Measurements from ENCODE around the gene LGALSL.
"Not testable (repeated sequence)": the region's sequence is repeated elsewhere in the genome, so short reads cannot be mapped to it uniquely, and the experiment has no call there.

LGALSL gene

DNA sequence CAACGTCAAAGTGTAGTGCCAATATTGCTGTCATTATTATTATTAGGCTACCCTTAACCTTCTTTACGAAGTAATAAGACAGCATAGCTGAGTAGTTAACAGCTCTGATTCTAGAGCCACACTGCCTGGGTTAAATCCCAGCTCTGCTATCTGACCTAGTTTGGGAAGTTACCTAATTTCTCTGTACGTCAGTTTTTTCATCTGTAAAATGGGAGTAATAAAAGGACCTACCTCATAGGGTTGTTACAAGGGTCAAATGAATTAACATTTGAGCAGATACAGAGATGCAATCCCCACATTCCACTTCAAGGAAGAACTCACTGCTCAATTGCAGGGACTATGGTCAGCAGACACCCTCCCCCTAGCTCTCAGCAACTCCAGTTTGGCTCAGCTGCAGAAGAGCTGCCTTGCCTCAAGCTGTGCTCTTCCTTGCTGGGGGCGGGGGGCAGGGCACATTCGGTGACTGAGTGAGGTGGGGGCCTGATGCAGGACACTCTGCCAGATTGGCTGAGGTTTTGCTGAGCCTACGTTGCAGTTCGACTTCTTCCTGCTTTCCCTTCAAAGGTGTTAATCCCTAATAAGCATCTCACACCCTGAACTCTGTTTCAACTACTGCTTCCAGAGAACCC, 11.0 kb upstream of the LGALSL start:
- DNase-seq: no peak

DNA sequence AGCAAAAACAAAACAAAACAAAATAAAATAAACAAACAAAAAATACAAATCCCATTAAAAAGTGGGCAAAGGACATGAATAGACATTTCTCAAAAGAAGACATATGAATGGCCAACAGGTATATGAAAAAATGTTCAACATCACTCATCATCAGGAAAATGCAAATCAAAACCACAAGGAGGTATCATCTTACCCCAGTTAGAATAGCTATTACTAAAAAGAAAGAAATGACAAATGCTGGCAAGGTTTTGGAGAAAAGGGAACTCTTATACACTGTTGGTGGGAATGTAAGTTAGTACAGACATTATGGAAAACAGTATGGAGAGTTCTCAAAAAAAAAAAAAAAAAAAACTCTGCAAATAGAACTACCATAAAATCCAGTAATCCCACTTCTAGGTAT, 8.0 kb upstream of the LGALSL start:
- DNase-seq: not testable (repeated sequence)

DNA sequence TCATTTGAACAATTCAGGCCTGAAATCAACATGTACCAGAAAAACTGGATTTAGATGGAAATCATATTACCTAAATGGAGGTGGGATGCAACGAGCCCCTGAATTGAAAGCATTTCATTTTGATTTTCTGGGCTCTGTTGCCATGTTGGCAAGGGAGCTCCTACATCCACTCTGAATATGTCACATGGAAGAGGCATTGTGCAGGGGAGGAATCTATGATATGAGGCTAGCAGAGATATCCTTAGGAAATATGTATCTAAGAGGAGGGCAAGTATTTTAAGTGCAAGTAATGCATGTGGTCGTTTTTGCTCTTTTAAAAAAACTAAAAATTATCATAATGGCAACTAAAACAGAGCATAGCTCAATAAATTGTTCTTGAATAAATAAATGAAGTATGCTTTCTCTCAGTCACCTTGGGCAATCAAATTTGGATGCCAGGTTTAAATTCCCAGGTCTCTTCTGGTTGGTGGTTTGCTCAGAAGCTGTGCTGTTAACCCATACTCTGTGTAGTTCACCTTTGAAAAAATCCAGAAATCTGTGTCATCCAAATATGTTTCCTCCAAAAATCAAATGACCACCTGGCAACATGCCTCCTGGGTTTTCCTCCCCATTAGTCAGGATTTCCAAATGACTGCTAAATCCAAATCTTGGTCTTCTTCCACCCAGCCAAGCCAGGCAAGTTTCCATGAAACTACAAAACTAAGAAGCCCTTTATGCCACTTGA, 6.5 kb upstream of the LGALSL start:
- DNase-seq: no peak

DNA sequence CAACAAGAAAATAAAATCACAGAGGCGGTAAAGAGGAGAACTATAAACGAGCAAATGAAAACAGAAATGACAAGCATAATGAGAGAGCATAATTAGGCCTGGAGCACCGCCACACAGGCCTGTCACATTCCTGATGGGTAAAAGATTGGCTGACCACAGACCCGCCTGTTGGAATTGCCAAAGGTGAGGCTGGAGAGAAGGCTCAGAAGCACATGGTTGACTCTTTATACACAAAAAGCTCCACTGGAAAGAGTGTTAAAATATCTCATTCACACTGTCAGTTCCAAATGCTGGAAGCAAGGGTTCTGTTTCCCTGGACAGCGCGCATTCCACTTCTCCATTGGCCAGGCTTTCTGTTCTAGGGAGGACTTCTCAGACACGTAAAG, 5.9 kb upstream of the LGALSL start:
- no peak for DNase-seq

DNA sequence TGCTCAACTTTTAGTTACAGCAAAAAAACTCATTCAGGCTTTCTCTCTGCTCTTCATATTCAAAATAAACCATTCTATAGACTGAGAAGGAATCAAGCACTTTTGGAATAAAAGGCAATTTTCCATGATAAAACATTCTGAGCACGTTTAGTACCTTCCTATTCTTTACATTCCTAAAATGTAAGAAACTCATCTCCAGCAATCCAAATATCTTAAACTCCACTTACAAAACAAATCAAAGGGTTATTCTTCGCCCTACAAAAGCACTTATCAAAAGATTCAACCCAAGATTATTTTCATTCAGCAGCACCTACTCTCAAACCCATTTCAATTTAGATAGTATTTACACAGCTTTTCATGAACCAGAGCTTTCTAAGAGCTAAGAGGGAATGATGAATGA, 2.9 kb upstream of the LGALSL start:
- no peak for DNase-seq

DNA sequence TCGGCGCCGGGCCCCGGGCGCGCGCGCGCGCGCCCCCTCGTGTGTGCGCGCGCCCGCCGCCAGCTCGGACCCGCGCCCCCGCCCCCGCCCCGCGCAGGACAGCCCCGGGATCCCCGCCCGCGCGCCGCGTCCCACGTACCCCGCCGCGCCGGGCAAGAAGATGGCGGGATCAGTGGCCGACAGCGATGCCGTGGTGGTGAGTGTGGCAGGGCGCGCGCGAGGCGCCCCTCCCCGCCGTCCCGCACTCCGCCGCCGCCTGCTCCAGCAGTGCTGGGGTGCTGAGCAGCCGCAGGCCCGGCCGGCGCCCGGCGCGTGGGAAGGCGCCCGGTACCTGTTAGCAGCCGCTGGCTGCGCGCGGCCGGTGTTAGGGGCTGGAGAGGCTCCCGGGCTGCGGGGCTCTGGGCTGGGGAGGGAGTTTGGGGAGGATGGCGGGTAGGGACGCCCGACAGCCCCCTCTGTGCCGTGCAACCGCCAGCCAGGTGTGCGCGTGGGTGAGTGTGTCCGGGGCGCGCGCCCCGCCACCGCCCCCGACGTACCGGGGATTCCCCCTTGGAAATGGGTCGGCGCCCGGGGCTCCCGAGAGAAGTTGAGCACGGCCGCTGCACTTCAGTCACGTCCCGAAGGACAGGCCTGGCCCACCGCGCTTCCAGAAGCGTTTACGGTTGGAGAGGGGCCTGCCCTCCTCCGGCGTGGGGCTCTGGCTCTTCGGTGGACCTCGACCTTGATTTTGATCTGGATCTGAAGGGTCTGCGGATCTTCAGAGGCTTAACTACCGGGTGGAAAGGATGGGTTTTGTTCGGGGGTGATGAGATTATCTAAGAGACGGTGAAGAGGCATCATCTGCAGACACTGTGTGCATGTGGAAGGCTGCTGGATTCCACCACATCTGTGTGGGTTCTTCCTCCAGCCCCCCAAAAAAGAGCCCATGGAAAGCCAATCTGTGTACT, 697 bp downstream of the LGALSL start:
- DNase-seq: peak; percentile 54 to 61

DNA sequence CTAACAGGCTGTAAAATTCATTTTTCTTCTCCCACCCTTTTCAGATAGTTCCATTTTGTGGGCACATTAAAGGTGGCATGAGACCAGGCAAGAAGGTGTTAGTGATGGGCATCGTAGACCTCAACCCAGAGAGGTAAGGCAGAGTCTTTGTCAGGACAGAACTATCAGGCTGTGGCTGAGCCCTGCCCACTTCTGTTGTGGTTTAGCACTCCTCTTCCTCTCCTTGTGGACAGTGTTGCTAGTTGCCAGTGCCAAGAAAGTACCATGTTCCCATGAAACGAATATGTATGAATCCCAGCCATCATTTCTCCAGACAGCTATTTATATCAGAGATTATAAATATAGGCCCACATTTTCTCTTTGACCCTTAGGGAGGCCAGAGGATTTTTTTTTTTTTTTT, 1.6 kb downstream of the LGALSL start:
- DNase-seq: no peak

DNA sequence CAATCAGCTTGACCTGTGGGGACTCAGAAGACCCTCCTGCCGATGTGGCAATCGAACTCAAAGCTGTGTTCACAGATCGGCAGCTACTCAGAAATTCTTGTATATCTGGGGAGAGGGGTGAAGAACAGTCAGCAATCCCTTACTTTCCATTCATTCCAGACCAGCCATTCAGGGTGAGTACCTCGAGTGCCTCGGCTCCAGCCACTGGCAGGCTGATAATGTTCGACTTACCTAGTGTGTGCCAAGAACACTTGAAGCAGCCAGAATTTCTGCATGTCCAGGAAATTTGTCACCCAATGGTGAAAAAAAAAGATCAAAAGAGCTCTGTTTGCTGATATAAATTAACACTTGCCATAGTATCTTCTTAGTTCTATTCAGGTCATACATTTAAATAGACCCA, 2.3 kb downstream of the LGALSL start:
- DNase-seq: no peak

DNA sequence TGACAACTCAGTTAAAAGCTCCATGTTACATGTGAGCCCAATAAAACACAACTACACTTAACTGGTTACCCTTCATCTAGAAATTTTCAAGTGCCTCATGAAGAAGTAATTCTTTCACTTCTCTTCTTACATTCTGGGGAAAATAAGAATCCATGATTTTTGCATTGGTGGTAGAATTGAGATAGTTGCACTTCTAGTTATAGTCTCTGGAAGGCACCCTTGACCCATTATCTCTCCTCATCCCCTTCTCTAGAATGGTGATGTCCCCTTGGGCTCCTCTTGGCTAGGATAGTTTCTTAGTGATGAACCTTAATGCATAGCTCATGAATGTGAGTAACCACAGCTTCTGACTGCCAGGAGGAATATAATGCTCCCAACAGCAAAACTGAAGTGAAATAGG, 3.6 kb downstream of the LGALSL start:
- no peak for DNase-seq

DNA sequence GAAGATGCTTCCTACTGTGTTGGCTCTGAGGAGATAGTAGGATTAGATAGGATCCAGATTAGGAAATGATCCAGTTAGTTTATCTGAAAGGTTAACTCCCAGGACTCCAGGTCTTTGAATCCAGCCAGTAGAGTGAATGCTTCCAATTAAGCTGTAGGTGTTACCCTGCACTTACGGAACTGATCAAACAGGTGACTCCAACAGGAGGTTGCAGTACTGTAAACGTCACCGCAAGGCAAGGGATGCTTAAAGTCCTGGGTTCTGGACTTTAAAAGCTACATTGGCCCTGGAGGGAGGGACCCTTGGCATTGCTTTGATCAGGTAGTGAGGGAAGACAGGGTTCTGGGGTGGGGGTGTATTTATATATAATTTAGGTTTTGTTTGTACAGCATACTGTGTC, 5.6 kb downstream of the LGALSL start:
- no peak for DNase-seq

DNA sequence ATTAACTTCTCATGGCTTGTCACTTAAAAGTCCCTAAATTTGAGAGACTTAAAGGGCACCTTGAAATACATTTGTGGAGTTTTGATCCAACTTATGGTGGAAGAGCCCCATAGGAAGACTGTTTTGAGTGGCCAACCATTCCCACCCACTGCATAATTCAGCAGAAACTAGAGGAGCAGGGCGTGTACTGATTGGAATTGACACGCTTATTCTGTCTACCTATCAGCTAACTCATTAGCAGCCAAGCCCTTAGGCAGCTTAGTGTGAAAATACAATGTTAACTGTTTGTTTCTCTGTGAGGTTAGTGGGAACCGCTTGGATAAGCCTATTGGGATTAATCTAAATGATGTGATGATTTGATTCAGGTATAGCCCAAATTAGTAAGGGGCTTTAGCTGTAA, 6.4 kb downstream of the LGALSL start:
- no peak for DNase-seq

DNA sequence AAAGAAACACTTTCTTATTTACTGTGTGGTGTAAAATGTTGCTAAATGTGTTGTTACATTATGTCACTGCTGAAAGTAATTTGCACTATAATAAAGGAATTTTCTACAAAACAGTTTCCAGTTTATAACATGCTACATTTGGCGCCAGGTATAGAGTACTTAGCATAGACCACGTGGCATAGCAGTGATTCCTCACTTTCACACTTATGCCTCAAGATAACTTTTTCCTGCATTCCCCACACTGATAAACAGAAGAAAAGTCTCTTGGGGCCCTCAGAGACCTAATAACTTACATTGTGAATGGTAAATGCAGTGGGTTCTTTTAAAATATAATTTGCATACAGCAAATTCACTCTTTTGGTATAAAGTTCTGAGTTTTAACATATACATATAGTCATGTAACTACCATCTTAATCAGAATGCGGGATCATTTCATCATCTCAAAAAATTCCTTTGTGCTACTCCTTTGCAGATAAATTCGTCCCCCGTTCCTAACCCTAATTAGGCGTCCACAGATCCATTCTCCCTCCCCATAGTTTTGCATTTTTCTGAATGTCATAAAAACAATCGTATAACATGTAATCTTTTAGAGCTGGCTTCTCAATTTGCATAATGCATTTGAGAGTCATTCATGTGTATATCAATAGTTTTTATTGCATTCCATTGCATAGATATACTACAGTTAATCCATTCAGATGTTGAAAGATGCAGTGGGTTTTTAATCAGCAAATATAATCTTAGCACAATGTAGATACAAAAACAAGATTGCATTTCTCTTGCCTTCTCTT, 7.5 kb downstream of the LGALSL start:
- DNase-seq: no peak

DNA sequence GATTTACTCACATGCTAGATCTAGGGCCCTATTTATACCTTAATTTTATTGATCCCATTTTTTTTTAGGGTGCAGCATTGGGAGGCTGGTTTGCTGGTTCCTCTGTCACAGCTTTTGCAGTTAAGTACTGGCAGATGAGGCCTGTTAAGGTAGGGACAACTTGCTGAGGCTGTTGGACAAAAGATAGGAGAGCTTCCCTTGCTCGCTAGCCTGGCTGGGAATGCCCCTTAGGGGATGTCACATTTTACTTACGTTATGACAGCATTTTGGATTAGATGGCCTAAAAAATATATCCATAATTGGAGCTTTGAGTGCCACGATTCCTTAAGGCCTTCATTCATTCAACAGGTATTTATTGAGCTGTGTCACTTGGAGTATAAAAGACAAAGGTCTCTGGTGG, 8.2 kb downstream of the LGALSL start:
- DNase-seq: no peak

DNA sequence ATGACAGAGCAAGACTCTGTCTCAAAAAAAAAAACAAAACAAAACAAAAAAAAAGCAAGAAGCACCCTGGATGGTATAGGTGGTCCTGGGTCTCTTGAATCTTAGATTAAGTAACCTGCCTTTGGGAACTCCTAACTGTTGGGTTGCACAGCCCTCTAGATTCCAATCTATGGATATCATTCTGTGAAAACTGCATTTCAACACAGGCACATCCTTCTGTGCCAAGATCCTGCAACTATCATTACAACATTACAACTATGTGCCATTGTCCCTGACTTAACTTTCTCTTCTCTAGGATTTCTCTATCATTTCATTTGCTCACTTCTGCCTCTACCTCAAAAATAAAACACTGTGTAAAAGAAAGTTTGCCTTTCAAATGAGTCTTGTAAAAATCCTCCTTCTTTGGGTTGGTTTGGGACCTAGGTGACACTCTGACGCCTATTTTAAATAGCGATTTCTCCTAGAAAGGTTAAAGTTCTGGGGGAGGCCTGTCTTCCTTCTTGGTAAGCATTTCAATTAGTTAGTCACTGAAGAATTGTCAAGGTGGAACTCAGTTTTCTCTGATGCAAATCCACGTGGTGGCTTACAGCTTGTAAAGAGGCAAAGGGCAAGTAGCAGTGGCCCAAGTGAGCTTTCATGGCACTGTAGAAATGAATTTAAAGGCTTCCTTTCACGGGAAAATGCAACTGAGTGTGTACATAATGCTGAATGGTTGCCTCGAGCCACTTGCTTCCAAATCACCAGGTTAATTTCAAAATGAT, 9.2 kb downstream of the LGALSL start:
- no peak for DNase-seq

DNA sequence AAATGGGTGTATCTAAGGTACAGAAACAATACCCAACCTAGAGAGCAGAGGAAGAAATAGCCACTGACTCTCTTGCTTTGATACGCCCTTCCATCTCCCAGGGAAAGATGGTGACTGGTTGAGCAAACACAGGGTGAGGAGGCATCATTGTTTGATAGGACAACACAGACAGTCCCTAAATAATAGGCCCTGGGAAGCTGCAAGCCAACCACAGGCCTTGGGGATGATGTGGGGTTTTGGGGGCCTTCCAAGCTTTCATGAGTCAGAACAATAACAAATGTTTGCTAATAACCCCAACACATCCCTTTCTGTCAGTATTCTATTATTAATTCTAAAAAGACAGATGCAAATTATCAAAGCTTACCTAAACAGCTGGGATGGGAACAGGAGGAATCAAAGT, 9.8 kb downstream of the LGALSL start:
- DNase-seq: no peak

DNA sequence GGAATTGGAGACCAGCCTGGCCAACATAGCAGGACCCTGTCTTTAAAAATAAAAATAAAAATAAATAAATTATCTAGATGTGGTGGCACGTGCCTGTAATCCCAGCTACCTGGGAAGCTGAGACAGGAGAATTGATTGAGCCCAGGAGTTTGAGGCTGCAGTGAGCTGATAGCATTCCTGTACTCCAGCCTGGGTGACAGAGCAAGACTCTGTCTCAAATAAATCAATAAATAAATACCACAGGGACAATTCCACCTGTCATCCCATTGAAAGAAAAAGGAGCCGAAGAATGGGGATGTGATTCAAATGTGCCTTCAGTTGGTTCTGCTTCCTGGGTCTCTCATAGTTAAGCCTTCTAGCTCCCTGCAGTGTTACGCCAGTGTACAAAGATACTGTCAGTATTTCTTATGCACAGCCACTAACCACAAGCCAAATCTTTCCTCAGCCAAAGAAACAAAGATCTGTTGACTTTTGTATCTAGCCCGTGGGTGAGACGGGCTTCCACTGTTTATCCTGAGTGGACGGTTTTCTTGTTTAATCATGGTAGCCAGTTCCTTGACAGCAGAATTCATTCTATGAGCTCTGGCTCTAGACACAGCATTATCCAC, 12.6 kb downstream of the LGALSL start:
- DNase-seq: no peak

DNA sequence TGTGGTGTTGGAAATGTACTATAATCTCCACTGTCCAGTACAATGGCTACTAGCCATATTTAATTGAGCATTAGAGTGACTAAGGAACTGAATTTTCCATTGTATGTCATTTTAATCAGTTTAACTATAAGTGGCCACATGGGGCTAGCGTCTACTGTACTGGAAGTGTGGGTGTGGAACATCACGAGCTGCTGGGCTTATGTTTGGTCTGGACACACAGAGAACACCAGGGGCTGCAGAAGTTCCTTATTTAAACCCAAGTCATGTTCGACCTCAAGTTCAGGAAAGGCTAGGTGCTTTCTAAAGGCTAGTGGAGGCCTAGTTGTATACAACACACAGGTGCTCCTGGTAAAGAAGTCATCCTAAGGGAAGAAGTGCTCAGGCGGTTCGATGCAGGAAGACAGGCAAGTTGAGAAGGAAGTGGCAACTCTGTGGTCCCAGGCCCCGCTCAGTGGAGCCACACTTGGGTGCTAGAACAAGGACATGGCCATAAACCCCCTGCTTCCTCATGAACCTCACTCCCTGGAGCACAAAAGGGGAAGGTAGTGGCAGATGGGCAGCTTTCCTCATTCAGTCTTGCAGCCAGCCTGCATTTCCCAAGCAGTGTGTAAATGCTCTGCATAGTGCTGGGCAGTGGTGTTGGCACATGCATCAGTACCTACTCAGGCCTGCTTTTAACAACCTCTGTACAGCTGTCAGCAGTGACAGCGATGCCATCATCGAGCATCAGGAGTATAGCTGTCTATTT, 13.3 kb downstream of the LGALSL start:
- DNase-seq: no peak

DNA sequence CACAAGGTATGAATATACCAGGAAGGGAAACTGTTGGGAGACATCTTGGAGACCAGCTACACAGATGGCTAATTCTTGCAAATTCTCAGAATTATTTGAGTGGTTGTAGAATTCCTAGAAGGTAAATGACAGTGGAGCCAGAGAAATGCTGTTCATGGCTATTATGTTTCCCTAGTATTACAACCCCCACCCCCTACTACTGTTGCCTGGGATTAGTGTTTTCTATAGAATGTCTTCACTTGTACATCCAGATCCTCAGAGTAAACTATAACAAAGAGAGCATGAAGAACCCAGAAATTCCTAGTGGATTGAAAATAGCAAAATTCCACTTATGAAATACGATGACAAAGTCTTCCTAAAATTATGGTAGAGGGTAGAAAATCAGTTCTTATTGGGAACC, 15.3 kb downstream of the LGALSL start:
- DNase-seq: no peak

DNA sequence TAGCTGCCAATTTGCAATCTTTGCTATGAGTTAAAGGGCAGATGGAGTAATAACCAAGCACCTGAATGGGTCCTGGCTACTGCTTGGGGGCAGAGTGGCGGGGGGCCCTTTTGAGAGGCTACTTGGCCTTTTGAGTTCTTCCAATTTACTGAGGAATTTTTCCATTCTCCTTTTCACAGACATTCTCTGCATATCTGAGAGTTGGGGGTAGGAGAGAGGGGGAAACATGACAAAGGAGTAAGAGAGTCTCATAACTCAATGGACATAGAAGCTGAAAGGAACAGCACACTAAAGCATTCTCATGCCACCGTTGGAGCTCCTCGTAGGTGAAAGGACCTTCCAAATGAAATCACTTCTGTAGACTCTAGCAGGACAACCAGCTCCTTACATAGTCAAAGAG, 16.1 kb downstream of the LGALSL start:
- DNase-seq: no peak

DNA sequence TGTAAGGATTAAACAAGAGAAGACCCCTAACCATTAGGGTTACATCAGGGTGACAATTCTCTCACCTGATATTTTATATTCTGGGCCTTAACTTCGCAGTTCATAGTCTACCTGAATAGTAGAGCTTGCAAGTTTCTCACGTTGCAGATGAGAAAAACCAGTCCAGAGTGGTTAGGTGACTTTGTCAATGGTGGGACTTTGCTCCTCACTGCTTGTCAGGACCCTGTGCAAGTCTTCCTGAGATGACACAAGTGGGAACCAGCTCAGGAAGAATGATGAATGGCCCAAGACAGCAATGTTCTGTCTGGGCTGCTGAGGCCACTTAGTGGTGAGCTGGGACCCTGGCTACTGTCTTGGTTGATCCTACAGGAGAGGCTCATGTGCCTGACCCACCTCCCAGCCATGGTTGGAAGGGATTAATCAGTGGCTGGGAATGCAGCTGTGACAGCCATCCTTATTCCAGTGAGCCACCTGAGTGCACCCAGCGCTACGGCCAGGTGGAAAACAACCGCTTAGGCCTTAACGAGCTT, 16.9 kb downstream of the LGALSL start:
- DNase-seq: no peak

DNA sequence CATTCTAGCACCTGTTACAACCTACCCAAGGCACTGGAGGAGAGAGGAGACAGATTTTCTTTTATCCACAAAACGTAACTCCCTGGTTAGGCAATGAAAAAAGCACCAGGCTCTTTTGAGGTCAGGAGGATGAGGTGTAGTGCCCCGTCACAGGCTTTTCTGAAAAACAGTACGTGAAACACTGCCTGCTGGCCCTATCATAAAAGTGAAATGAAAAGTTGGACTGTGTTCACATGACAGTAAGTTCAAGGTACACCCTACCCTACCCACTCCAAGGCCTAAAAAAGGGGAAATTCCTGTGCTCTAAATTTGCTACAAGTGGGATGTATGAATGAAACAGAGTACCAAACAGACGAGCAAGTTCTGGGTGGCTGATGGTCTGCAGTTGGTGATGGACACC, 17.6 kb downstream of the LGALSL start:
- no peak for DNase-seq
